Activated T-helper 1 cell treated with anti-CD3 and anti-CD28 coated beads, Interleukin-2, amount 50 U/mL, for 16 hours (primary cell): ENCODE data around the gene ADIPOR1.

Experiments used
- DNase-seq, 2 donors: peaks; one replicate each; pipeline ENCODE4 v3.0.0-alpha.2; 2020; ENCODE audit warnings: low read depth in 1 of 2, low spot score in 1 of 2

Gene ADIPOR1

GRCh38 chr1:202972046-202972445 is 13.9 kb upstream of the ADIPOR1 start:
- DNase-seq = no peak

GRCh38 chr1:202968895-202969295 is 10.8 kb upstream of the ADIPOR1 start:
- DNase-seq = no peak

- no peak for DNase-seq
Measured at GRCh38 chr1:202968351-202968750, 10.2 kb upstream of the ADIPOR1 start.

- no peak for DNase-seq
Measured at GRCh38 chr1:202967684-202968281, 9.7 kb upstream of the ADIPOR1 start.

GRCh38 chr1:202966006-202966898 is 8.1 kb upstream of the ADIPOR1 start:
- DNase-seq = no peak

- no peak for DNase-seq
Measured at GRCh38 chr1:202965422-202965821, 7.3 kb upstream of the ADIPOR1 start.

GRCh38 chr1:202964791-202965410 is 6.8 kb upstream of the ADIPOR1 start:
- DNase-seq = no peak

GRCh38 chr1:202961220-202961880 is 3.2 kb upstream of the ADIPOR1 start:
- DNase-seq = no peak

GRCh38 chr1:202959276-202959620 is 1.1 kb upstream of the ADIPOR1 start:
- DNase-seq = no peak

GRCh38 chr1:202958544-202959275 is 598 bp upstream of the ADIPOR1 start:
- no peak for DNase-seq

GRCh38 chr1:202956969-202957368 is 1.1 kb downstream of the ADIPOR1 start:
- DNase-seq = no peak

GRCh38 chr1:202954057-202954745 is 3.9 kb downstream of the ADIPOR1 start:
- no peak for DNase-seq

GRCh38 chr1:202953392-202953791 is 4.7 kb downstream of the ADIPOR1 start:
- no peak for DNase-seq

- no peak for DNase-seq
Measured at GRCh38 chr1:202952818-202953217, 5.3 kb downstream of the ADIPOR1 start.

- DNase-seq = no peak
Measured at GRCh38 chr1:202952099-202952498, 6.0 kb downstream of the ADIPOR1 start.

- no peak for DNase-seq
Measured at GRCh38 chr1:202951437-202951836, 6.7 kb downstream of the ADIPOR1 start.

- no peak for DNase-seq
Measured at GRCh38 chr1:202945483-202945882, 12.6 kb downstream of the ADIPOR1 start.

- no peak for DNase-seq
Measured at GRCh38 chr1:202944438-202944921, 13.6 kb downstream of the ADIPOR1 start.

GRCh38 chr1:202942426-202942825 is 15.7 kb downstream of the ADIPOR1 start:
- no peak for DNase-seq

GRCh38 chr1:202941372-202941771 is 16.7 kb downstream of the ADIPOR1 start:
- no peak for DNase-seq
